GM12878 (cell line): Measurements from ENCODE around the gene TDRD7.

Source experiments
- PRDM15 ChIP-seq: fragments of 450-650 bp; formaldehyde crosslinking; IDR thresholded peaks from 2 replicates; pipeline ENCODE4 v1.4.0; 2020; ENCODE audit warnings: mild to moderate bottlenecking, moderate library complexity
- SMAD1 ChIP-seq: fragments of 450-650 bp; IDR thresholded peaks from 2 replicates; pipeline ENCODE4 v1.6.1; 2018; ENCODE audit warnings: mild to moderate bottlenecking, low read depth; ENCODE audit not compliant: partially characterized antibody
- USF2 ChIP-seq: IDR thresholded peaks from 2 replicates; pipeline ENCODE4 v1.6.1; 2011; ENCODE audit warnings: low read depth, low read length, improper control_type of control experiment, borderline replicate concordance

GRCh38 chr9:97405551-97405950 lies 6.3 kb upstream of the TDRD7 start:
- no peak for TF ChIP-seq PRDM15 (CRISPR knock-in tag)
- TF ChIP-seq USF2: no peak
- TF ChIP-seq SMAD1: no peak
